GM12891 (cell line): ENCODE results near the gene ZNF511.
A peak's percentile ranks its signal among the peaks of the same experiment; 100 is the strongest.

Experiments used
- DNase-seq: peaks from one replicate; pipeline ENCODE4 v3.0.0; 2011; ENCODE audit warnings: low spot score; ENCODE audit not compliant: insufficient read length
- FAIRE-seq: peaks from 2 replicates; lab custom pipeline; 2011; peaks lifted over from hg19 to GRCh38; lab: Jason Lieb, UNC
- PAX5 ChIP-seq: IDR thresholded peaks from 2 replicates; pipeline ENCODE4 v1.6.1; 2011; ENCODE audit warnings: low read length, moderate library complexity, mild to moderate bottlenecking; ENCODE audit not compliant: insufficient read depth, severe bottlenecking
- POLR2A ChIP-seq: IDR thresholded peaks from 2 replicates; pipeline ENCODE4 v1.6.1; 2011; ENCODE audit warnings: low read depth, low read length, control low read depth
- POLR2AphosphoS5 ChIP-seq: IDR thresholded peaks from 2 replicates; pipeline ENCODE4 v1.6.1; 2011; ENCODE audit warnings: low read depth, low read length, control low read depth
- POU2F2 ChIP-seq: IDR thresholded peaks from 2 replicates; pipeline ENCODE4 v1.6.1; 2011; ENCODE audit warnings: low read depth, mild to moderate bottlenecking, control low read depth, low read length, moderate library complexity
- SPI1 ChIP-seq: IDR thresholded peaks from 2 replicates; pipeline ENCODE4 v1.6.1; 2011; ENCODE audit warnings: low read depth, low read length, control low read depth
- TAF1 ChIP-seq: IDR thresholded peaks from 2 replicates; pipeline ENCODE4 v1.6.1; 2011; ENCODE audit warnings: low read depth, low read length, control low read depth

ZNF511 gene

GRCh38 chr10:133339708-133340380, 31.1 kb downstream of the ZNF511 start:
- TF ChIP-seq TAF1: no peak
- DNase-seq: no peak
- peak; percentile 38 for FAIRE-seq

- FAIRE-seq (no peak), DNase-seq (no peak)
- TF ChIP-seq POLR2A (no peak), POLR2AphosphoS5 (no peak), POU2F2 (no peak), PAX5 (no peak), SPI1 (no peak), TAF1 (no peak)
Measured at GRCh38 chr10:133341983-133342382, 33.3 kb downstream of the ZNF511 start.

- TF ChIP-seq TAF1 (no peak), POU2F2 (no peak), PAX5 (no peak), POLR2A (no peak), SPI1 (no peak), POLR2AphosphoS5 (no peak)
- FAIRE-seq (no peak), DNase-seq (no peak)
Measured at GRCh38 chr10:133342942-133343341, 34.2 kb downstream of the ZNF511 start.

GRCh38 chr10:133343558-133343957, 34.8 kb downstream of the ZNF511 start:
- FAIRE-seq: no peak
- DNase-seq: no peak
- TF ChIP-seq TAF1 (no peak), SPI1 (no peak), PAX5 (no peak), POLR2A (no peak), POLR2AphosphoS5 (no peak), POU2F2 (no peak)

GRCh38 chr10:133344236-133344635, 35.5 kb downstream of the ZNF511 start:
- DNase-seq (no peak), FAIRE-seq (no peak)
- TF ChIP-seq POU2F2 (no peak), SPI1 (no peak), TAF1 (no peak), POLR2A (no peak), POLR2AphosphoS5 (no peak), PAX5 (no peak)

- TF ChIP-seq TAF1: no peak
- no peak for TF ChIP-seq SPI1
- no peak for TF ChIP-seq PAX5
- TF ChIP-seq POLR2AphosphoS5: no peak
- no peak for TF ChIP-seq POU2F2
- no peak for TF ChIP-seq POLR2A
- DNase-seq: no peak
- no peak for FAIRE-seq
Measured at GRCh38 chr10:133346413-133346812, 37.7 kb downstream of the ZNF511 start.

- TF ChIP-seq PAX5: no peak
- TF ChIP-seq POLR2A: no peak
- TF ChIP-seq SPI1: no peak
- no peak for TF ChIP-seq POLR2AphosphoS5
- TF ChIP-seq POU2F2: no peak
- no peak for TF ChIP-seq TAF1
- DNase-seq: no peak
- no peak for FAIRE-seq
Measured at GRCh38 chr10:133347710-133348517, 39.2 kb downstream of the ZNF511 start.

- peak; percentile 81 for FAIRE-seq
- TF ChIP-seq POU2F2 (no peak), POLR2AphosphoS5 (no peak), SPI1 (no peak), TAF1 (no peak), POLR2A (no peak), PAX5 (no peak)
- DNase-seq: no peak
Measured at GRCh38 chr10:133349160-133349568, 40.5 kb downstream of the ZNF511 start.

GRCh38 chr10:133349577-133350011, 40.9 kb downstream of the ZNF511 start:
- TF ChIP-seq POLR2A (no peak), SPI1 (no peak), PAX5 (no peak), POU2F2 (no peak), TAF1 (no peak), POLR2AphosphoS5 (no peak)
- no peak for FAIRE-seq
- DNase-seq: no peak
